Measurements from ENCODE around the gene UNCX.
"Not testable (repeated sequence)": the region's sequence is repeated elsewhere in the genome, so short reads cannot be mapped to it uniquely, and the experiment has no call there.

UNCX gene

DNA sequence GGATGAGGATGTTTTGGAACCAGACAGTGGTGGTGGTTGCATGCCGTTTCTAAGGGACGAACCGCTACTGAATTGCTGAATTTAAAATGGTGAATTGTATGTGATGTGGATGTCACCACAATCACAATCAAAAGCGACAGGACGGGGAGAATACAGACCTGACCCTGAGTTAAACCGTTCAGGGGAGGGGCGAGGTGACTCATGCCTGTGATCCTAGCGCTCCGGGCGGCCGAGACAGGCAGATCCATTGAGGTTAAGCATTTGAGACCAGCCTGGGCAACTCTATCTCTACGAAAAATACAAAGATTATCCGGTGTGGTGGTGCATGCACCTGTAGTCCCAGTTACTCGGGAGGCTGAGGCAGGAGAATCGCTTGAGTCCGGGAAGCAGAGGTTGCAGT lies 46.4 kb downstream of the UNCX start:
- DNase-seq = no peak

DNA sequence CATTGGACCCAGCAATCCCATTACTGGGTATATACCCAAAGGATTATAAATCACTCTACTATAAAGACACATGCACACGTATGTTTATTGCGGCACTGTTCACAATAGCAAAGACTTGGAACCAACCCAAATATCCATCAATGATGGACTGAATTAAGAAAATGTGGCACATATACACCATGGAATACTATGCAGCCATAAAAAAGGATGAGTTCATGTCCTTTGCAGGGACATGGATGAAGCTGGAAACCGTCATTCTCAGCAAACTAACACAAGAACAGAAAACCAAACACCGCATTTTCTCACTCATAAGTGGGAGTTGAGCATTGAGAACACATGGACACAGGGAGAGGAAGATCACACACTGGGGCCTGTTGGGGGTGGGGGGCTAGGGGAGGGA lies 47.2 kb downstream of the UNCX start:
- not testable (repeated sequence) for DNase-seq

DNA sequence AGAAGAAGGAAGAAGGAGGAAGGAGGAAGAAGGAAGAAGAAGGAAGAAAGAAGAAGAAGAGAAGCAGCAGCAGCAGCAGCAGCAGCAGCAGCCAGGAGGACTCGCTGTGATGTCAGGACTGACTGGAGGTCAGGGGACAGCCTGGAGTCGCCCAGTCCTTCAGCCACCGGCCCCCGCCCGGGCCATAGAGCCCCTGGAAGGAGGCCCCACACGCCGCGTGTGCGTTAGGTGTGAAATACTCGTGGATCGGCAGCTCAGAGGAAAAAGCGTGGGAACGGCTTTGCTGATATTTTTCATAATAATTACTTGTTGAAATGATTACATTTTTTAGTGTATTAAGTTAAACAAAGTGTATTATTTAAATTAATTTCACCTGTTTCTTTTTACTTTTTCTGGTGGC lies 48.4 kb downstream of the UNCX start:
- no peak for DNase-seq

GRCh38 chr7:1282679-1283078 lies 50.0 kb downstream of the UNCX start:
- no peak for DNase-seq

DNA sequence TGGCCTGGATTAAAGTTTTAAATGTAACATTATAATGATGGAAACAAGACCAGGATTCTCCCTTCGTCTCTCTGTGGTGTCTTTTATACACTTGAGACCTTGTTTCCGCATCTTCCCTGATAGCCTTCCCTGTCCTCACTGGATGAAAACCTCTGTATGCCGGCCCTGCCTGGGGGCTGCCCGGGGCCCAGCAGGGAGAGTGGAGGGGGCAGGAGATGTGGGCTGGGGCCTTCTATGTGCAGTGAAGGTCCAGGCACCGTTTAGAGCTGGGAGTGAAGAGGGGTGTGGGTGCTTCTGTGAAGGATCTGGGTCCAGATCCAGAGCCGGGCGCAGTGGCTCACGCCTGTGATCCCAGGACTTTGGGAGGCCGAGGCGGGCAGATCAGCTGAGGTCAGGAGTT lies 50.7 kb downstream of the UNCX start:
- no peak for DNase-seq

GRCh38 chr7:1283941-1284742 lies 51.5 kb downstream of the UNCX start:
- no peak for DNase-seq

GRCh38 chr7:1284743-1285458 lies 52.2 kb downstream of the UNCX start:
- no peak for DNase-seq

DNA sequence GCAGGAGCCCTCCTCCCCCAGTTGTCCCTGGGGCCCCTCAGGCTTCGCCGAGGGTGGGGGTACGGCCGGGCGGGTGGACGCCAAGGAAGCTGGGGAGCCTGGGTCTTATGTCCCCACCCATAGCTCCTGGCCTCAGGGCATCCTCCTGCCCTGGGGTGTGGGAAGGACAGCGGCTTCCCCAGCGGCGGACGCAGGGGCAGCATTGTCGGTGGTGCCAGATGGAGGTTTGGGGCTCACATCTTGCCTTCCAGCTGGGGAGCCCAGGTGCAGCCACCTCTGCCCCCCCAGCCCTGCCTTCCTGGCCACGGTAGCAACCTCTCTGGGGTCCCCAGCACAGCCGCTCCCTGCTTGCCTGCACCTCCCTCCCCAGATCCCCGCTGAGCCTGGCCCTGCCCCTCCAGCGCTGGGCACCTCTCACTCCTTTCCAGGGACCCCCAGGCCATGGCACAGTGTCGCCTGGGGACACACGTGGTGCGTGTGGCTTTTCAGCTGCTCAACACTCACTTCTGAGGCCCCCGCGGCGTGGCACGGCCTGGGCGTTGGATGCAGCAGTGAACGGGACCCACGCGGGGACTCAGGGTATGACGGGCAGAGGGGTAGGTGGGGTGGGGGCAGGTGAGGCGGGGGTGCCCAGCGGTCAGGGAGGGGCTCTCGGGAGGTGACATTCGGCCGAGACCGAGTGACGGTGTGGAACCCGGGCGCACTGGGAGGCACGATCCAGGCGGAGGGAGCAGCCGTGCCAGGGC lies 53.1 kb downstream of the UNCX start:
- no peak for DNase-seq
